Gastroesophageal sphincter (tissue), 4 donors: ENCODE data around the gene LYRM1. TPM values are rescaled to one million over a fixed set of nuclear protein-coding genes. Genes with fewer than 3 reads are reported as not detected.

ENCODE experiments used
- ATAC-seq: fragments of 150-250 bp; one replicate; pipeline ENCODE4 v1.9.1; 2016; ENCODE audit warnings: mild to moderate bottlenecking, moderate library complexity
- H3K27ac ChIP-seq, 4 donors: fragments of 200-600 bp; sonication (generic) in 3 of 4; 1 replicate in 3 of 4; 2 replicates in 1 of 4; pipeline ENCODE4 v1.5.1; 2016 to 2019
- H3K27me3 ChIP-seq: fragments of 200-600 bp; sonication (generic); one replicate; pipeline ENCODE4 v1.5.1; 2019
- H3K36me3 ChIP-seq, 2 donors: fragments of 200-600 bp; sonication (generic); one replicate each; pipeline ENCODE4 v1.5.1; 2019; ENCODE audit warnings: control low read depth in 1 of 2
- H3K4me1 ChIP-seq, 3 donors: fragments of 200-600 bp; sonication (generic); 1 replicate in 2 of 3; 2 replicates in 1 of 3; pipeline ENCODE4 v1.5.1; 2016 to 2019; ENCODE audit warnings: control low read depth in 2 of 3
- H3K4me3 ChIP-seq, 2 donors: fragments of 200-600 bp; sonication (generic); one replicate each; pipeline ENCODE4 v1.5.1; 2019; ENCODE audit warnings: mild to moderate bottlenecking in 1 of 2, moderate library complexity in 1 of 2
- H3K9me3 ChIP-seq, 3 donors: fragments of 200-600 bp; sonication (generic); one replicate each; pipeline ENCODE4 v1.5.1; 2017 to 2019; ENCODE audit warnings: control low read depth in 2 of 3
- EP300 ChIP-seq: sonication (generic); formaldehyde crosslinking; IDR thresholded peaks from one replicate; pipeline ENCODE4 v1.6.1; 2017; ENCODE audit warnings: antibody characterized with exemption, mild to moderate bottlenecking
- POLR2A ChIP-seq, 2 donors: fragments of 450-650 bp; IDR thresholded peaks; one replicate each; pipeline ENCODE4 v1.6.1; 2017; ENCODE audit warnings: antibody characterized with exemption in 2 of 2, mild to moderate bottlenecking in 2 of 2, moderate library complexity in 1 of 2
- POLR2AphosphoS5 ChIP-seq: sonication (generic); formaldehyde crosslinking; IDR thresholded peaks from one replicate; pipeline ENCODE4 v1.6.1; 2017; ENCODE audit warnings: antibody characterized with exemption
- WGBS, 2 donors: methylation state at CpG; one replicate each; pipeline ENCODE4 v1.1.5; 2018; ENCODE audit warnings: low coverage in 1 of 2; 5-methylcytosine and 5-hydroxymethylcytosine counted together
- total RNA-seq, 4 donors: library from RNA; depleted of rRNA; stranded (reverse); fragments of >200 nt; gene quantifications; one replicate each; pipeline ENCODE4 v1.1.0, GENCODE V29; 2016
- TF ChIP-seq, protein P1 (sequence below), 4 experiments: fragments of 200-600 bp in 2 of 4; fragments of 450-650 bp in 2 of 4; sonication (generic) in 1 of 4; IDR thresholded peaks; one replicate each; pipeline ENCODE4 v1.5.1; 2017 to 2019; ENCODE audit warnings: antibody characterized with exemption in 4 of 4, mild to moderate bottlenecking in 2 of 4, moderate library complexity in 2 of 4

Gene LYRM1
- total RNA-seq, 4 donors from 2014 or later = 54.3 to 88.7 (median 58.7) TPM

DNA sequence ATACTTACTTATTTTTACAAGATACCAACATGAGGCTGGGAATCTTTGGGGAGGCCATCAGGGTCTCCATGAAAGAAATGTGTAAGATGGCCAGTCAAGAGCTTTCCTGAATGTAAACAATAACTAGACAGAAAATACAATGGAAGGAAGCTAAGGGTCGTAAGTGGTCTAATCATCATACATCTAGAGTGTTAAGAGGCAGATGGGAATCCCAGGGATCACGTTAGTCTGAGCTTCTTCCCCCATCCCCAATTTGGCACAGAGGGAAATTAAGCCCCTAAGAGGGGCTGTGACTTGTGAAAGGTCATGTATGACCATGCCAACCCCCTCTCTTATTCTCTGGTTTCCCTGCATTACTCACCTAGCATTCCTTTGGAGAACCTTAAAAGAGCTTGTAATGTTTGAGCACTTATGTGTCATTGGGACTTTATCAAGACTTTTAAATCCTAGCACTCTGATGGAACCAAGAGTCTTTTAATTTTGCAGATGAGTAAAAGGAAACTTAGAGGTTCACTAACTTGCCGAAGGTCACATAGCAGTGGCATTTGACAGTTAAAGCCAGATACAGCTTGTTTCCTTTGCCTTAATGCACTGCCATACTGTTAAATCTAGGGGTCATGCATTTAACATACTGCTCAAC is 46.5 kb upstream of the LYRM1 start:
- Histone ChIP-seq H3K4me1 (peaks cover 32 to 57% (median 33%) of the 10 kb centered on the region in 3 donors), H3K4me3 (no peak overlapping the region), H3K27me3 (no peaks in the 10 kb centered on the region), H3K9me3 (no peaks in the 10 kb centered on the region), H3K36me3 (peaks cover 0 to 20% of the 10 kb centered on the region in 2 donors), H3K27ac (peak overlapping the region in 2 of 4 donors; percentile 9 to 87)
- TF ChIP-seq, protein P1, sequence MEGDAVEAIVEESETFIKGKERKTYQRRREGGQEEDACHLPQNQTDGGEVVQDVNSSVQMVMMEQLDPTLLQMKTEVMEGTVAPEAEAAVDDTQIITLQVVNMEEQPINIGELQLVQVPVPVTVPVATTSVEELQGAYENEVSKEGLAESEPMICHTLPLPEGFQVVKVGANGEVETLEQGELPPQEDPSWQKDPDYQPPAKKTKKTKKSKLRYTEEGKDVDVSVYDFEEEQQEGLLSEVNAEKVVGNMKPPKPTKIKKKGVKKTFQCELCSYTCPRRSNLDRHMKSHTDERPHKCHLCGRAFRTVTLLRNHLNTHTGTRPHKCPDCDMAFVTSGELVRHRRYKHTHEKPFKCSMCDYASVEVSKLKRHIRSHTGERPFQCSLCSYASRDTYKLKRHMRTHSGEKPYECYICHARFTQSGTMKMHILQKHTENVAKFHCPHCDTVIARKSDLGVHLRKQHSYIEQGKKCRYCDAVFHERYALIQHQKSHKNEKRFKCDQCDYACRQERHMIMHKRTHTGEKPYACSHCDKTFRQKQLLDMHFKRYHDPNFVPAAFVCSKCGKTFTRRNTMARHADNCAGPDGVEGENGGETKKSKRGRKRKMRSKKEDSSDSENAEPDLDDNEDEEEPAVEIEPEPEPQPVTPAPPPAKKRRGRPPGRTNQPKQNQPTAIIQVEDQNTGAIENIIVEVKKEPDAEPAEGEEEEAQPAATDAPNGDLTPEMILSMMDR (IDR thresholded peaks at IDR 0.05) = no peak
- TF ChIP-seq POLR2A (IDR thresholded peaks at IDR 0.05) = no peak
- no peak for TF ChIP-seq EP300
- TF ChIP-seq POLR2AphosphoS5 = no peak
- 73 to 79% methylated on average over 2 to 3 of the region's 3 CpGs for WGBS, 2 donors
- ATAC-seq = no peak

DNA sequence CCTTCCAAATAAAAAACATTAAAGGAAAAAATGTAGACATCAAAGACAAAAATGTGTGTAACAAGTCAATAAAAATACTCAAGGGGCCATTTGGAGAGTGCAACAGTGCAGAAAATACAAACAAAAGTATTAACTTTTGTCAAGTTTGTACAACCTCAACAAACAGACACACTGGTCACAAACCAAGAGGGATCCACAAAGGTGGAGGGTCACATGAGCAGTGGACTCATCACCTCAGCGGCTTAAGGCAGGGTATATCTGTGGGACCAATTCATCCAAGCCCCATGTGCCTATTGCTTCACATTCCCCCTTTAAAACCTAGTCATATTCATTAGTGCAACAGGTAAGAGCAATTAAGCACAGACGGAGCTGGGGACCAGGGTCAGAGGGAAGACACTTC is 45.6 kb upstream of the LYRM1 start:
- TF ChIP-seq POLR2AphosphoS5 (no peak), POLR2A (IDR thresholded peaks at IDR 0.05) (no peak), EP300 (no peak)
- TF ChIP-seq, protein P1 (IDR thresholded peaks at IDR 0.05) = no peak
- 93 to 95% methylated on average over 2 of the region's 2 CpGs for WGBS, 2 donors
- Histone ChIP-seq H3K27ac (no peak overlapping the region), H3K4me1 (peaks cover 29 to 61% (median 31%) of the 10 kb centered on the region in 3 donors), H3K27me3 (no peaks in the 10 kb centered on the region), H3K9me3 (no peaks in the 10 kb centered on the region), H3K4me3 (no peak overlapping the region), H3K36me3 (peaks cover 0 to 24% of the 10 kb centered on the region in 2 donors)
- ATAC-seq = no peak

DNA sequence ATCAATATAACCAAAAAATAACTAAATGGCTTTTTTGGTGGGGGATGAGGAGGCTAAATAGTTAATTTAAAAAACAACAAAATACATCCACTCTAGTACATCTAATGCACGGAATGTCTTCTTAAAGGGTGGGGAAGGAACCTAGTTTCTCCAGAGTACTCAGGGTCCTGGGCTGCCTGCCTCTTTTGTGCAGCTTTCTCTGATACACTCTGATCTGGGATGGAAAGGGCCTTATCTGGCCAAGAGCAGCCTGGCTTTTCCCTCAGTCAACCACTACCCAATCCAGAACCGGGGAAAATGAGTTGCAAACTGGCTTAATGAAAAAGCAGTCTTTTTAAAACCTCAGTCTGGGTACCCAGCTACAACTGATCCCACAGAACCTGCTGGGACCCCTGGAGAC is 43.3 kb upstream of the LYRM1 start:
- WGBS, 2 donors = 88 to 100% methylated on average over 1 to 2 of the region's 2 CpGs
- Histone ChIP-seq H3K27ac (peak overlapping the region in 1 of 4 donors; percentile 17), H3K36me3 (peaks cover 0 to 47% of the 10 kb centered on the region in 2 donors), H3K4me3 (no peak overlapping the region), H3K27me3 (no peaks in the 10 kb centered on the region), H3K9me3 (no peaks in the 10 kb centered on the region), H3K4me1 (peaks cover 12 to 61% (median 13%) of the 10 kb centered on the region in 3 donors)
- ATAC-seq = no peak
- TF ChIP-seq POLR2AphosphoS5 = no peak
- no peak for TF ChIP-seq POLR2A (IDR thresholded peaks at IDR 0.05)
- TF ChIP-seq, protein P1 (IDR thresholded peaks at IDR 0.05) = no peak
- TF ChIP-seq EP300 = no peak

DNA sequence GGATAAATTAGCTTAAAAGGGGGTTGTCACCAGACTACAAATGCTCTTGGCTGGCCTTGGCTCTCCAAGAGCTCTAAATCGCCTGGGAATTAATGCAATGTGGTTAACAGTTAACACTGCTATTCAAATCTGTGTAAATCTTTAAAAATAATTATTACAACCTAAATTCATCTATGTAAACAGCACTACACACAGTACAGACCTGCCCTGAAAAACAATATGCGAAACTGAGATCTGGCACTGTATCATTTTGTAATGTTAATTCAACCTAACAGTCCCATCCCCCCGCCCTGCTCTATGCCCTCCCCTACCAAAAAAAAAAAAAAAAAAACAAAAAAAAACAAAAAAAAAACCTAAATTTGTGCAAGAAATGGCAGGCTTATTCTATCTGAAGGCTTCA is 41.3 kb upstream of the LYRM1 start:
- Histone ChIP-seq H3K9me3 (no peaks in the 10 kb centered on the region), H3K27ac (no peak overlapping the region), H3K4me3 (no peak overlapping the region), H3K27me3 (no peaks in the 10 kb centered on the region), H3K4me1 (peaks cover 0 to 54% (median 3%) of the 10 kb centered on the region in 3 donors), H3K36me3 (peaks cover 0 to 53% of the 10 kb centered on the region in 2 donors)
- 78% methylated on average over 3 of the region's 3 CpGs; no CpG with 5 or more reads in 1 of the 2 donors for WGBS, 2 donors
- ATAC-seq = no peak
- TF ChIP-seq EP300 (no peak), POLR2A (IDR thresholded peaks at IDR 0.05) (no peak), POLR2AphosphoS5 (no peak)
- TF ChIP-seq, protein P1 (IDR thresholded peaks at IDR 0.05) = no peak

DNA sequence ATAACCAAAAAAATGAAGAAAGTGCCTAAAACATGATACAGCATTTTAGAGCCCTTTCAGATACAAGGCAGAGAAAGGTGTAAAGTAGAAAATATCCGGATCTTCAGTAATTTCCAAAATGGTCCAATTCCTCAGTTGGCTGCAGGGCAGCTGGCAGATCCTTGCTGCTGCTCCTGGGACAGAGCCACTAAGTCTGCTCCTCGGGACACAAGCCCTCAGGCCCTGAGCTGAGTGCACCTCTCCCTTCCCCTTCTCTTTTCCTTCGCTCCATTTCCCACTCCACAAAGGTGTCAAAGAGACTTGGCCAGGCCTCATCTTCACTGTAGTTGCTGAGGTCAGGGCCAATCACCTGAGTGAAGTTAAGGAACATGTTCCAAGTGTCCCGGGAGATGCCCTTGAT is 40.9 kb upstream of the LYRM1 start:
- 50 to 61% methylated on average over 2 of the region's 4 CpGs for WGBS, 2 donors
- Histone ChIP-seq H3K4me3 (no peak overlapping the region), H3K27me3 (no peaks in the 10 kb centered on the region), H3K27ac (peak overlapping the region in 3 of 4 donors; percentile 5 to 42 (median 36)), H3K36me3 (peaks cover 0 to 51% of the 10 kb centered on the region in 2 donors), H3K9me3 (no peaks in the 10 kb centered on the region), H3K4me1 (peaks cover 0 to 58% (median 3%) of the 10 kb centered on the region in 3 donors)
- no peak for ATAC-seq
- no peak for TF ChIP-seq POLR2A (IDR thresholded peaks at IDR 0.05)
- TF ChIP-seq POLR2AphosphoS5 = no peak
- TF ChIP-seq, protein P1 (IDR thresholded peaks at IDR 0.05) = no peak
- no peak for TF ChIP-seq EP300
